ENCODE data around the gene MPV17. TPM values are rescaled to one million over a fixed set of nuclear protein-coding genes. Genes with fewer than 3 reads are reported as not detected.

The MPV17 gene
- total and polyA plus RNA-seq, 2 of the 13 experiments (the other 11 are each of a cell fraction or from before 2014, with no cell fraction given): 48.9 to 129 TPM

GRCh38 chr2:27264753-27265535, 58.0 kb downstream of the MPV17 start (continued):
- peak; percentile 91 for TF ChIP-seq TFDP2 (CRISPR knock-in tag; IDR thresholded peaks at IDR 0.05)
- peak; percentile 77; the same call in 1 of the 2 replicates for TF ChIP-seq ZNF788 (CRISPR knock-in tag; IDR thresholded peaks at IDR 0.05; ENCODE audit: borderline replicate concordance)
- no peak for TF ChIP-seq ZNF275 (CRISPR knock-in tag; IDR thresholded peaks at IDR 0.05; ENCODE audit: borderline replicate concordance)
- TF ChIP-seq PAWR (CRISPR knock-in tag; IDR thresholded peaks at IDR 0.05; ENCODE audit: borderline replicate concordance): no peak
- TF ChIP-seq PPARG (CRISPR knock-in tag; conservative IDR thresholded peaks at IDR 0.05): 0 out of 2 replicates have a peak, but pooled peaks have one; percentile 35
- no peak for TF ChIP-seq KLF9 (CRISPR knock-in tag; IDR thresholded peaks at IDR 0.05; ENCODE audit: low read depth)
- TF ChIP-seq ZBTB14 (CRISPR knock-in tag; IDR thresholded peaks at IDR 0.05): 0 out of 2 replicates have a peak, but pooled peaks have one; percentile 14
- 0 out of 2 replicates have a peak, but pooled peaks have one; percentile 35 for TF ChIP-seq MIER2 (CRISPR knock-in tag; IDR thresholded peaks at IDR 0.05)
- TF ChIP-seq ZNF891 (CRISPR knock-in tag; IDR thresholded peaks at IDR 0.05): peak; percentile 87; the same call in 1 of the 2 replicates
- peak; percentile 96; the same call in 1 of the 2 replicates for TF ChIP-seq NFKB2 (CRISPR knock-in tag; IDR thresholded peaks at IDR 0.05; ENCODE audit: borderline replicate concordance)
- no peak for TF ChIP-seq ZNF83 (CRISPR knock-in tag; IDR thresholded peaks at IDR 0.05; ENCODE audit: borderline replicate concordance)
- TF ChIP-seq MLXIP (CRISPR knock-in tag; IDR thresholded peaks at IDR 0.05; ENCODE audit: borderline replicate concordance): peak; percentile 70; the same call in 1 of the 2 replicates
- peak; percentile 94 for TF ChIP-seq ZNF687 (CRISPR knock-in tag; IDR thresholded peaks at IDR 0.05)
- 0 out of 2 replicates have a peak, but pooled peaks have one; percentile 33 for TF ChIP-seq ZNF12 (CRISPR knock-in tag; IDR thresholded peaks at IDR 0.05)

Data from HepG2 (cell line).